ENCODE measurements around the gene BLZF1. TPM values are rescaled to one million over a fixed set of nuclear protein-coding genes. Genes with fewer than 3 reads are reported as not detected.

BLZF1 gene
- total and polyA plus RNA-seq, 7 experiments from 2014 or later, result 9.9 to 26.8 (median 16.9) TPM

- Mint-ChIP-seq H3K36me3 (no peaks in the 10 kb centered on the region), H3K4me1 (no peaks in the 10 kb centered on the region), H3K27ac (no peak overlapping the region), H3K9me3 (peaks cover 0 to 2% (median 0%) of the 10 kb centered on the region in 11 donors), H3K27me3 (peaks cover 38 to 59% (median 49%) of the 10 kb centered on the region in 5 donors), H3K4me3 (no peak overlapping the region)
- ChIA-PET CTCF (no interaction called here), POLR2A (no interaction called here)
- DNase-seq, result no peak
- H3K27ac ChIP-seq (ENCODE audit: low read depth, low read length), result no peak overlapping the region
- intact Hi-C loops (cut with micrococcal nuclease), result no loop called here
- no peak for ATAC-seq
- peaks cover 3 to 4% of the 10 kb centered on the region in 2 donors for H3K27me3 ChIP-seq (ENCODE audit: control insufficient read depth in 2 of 2, insufficient read depth in 2 of 2, low read length in 2 of 2)
- no peaks in the 10 kb centered on the region for H3K4me1 ChIP-seq (ENCODE audit: control insufficient read depth in 2 of 2, insufficient read depth in 2 of 2, low read length in 2 of 2)
- H3K4me3 ChIP-seq (ENCODE audit: low read length), result no peak overlapping the region
- H3K36me3 ChIP-seq (ENCODE audit: control insufficient read depth in 2 of 3, insufficient read depth in 3 of 3, low read length in 3 of 3), result no peaks in the 10 kb centered on the region
- H3K9me3 ChIP-seq (ENCODE audit: control insufficient read depth in 2 of 3, low read length in 3 of 3), result no peaks in the 10 kb centered on the region
Measured at GRCh38 chr1:169421309-169421708, 53.3 kb downstream of the BLZF1 start.

DNA sequence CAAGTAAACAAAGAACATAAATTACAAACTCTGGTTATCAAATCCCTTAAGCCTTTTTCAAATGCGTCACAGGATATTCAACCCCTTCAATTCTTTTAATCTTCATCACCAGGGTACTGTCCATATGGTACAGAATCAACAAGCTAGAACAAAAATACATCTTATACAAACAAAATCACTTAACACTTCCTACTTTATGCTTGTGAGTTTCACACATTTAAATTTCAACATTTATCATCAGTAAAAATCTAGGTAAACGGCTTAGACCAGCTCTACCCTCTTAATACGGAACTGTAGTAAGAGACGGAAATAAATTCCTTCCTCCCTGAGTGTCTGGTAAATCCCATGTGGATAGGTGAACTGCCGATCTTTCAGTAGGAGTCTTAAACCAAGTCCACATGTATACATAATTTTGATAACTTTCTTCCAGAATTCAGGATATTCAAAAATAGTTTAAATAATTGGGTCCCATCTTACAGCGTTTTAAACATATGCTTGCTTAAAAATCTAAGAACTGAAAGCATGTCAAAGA, 58.2 kb downstream of the BLZF1 start:
- Mint-ChIP-seq H3K27me3 (peaks cover 67 to 88% (median 79%) of the 10 kb centered on the region in 5 donors), H3K4me1 (peaks cover 5 to 8% (median 7%) of the 10 kb centered on the region in 7 donors), H3K27ac (no peak overlapping the region), H3K36me3 (no peaks in the 10 kb centered on the region), H3K9me3 (peaks cover 0 to 7% (median 2%) of the 10 kb centered on the region in 11 donors), H3K4me3 (no peak overlapping the region)
- Histone ChIP-seq H3K9me3 (ENCODE audit: control insufficient read depth in 2 of 3, low read length in 3 of 3) (no peaks in the 10 kb centered on the region), H3K27me3 (ENCODE audit: control insufficient read depth in 2 of 2, insufficient read depth in 2 of 2, low read length in 2 of 2) (peaks cover 4 to 20% of the 10 kb centered on the region in 2 donors), H3K4me1 (ENCODE audit: control insufficient read depth in 2 of 2, insufficient read depth in 2 of 2, low read length in 2 of 2) (peaks cover 0 to 3% of the 10 kb centered on the region in 2 donors), H3K27ac (ENCODE audit: low read depth, low read length) (no peak overlapping the region), H3K36me3 (ENCODE audit: control insufficient read depth in 2 of 3, insufficient read depth in 3 of 3, low read length in 3 of 3) (no peaks in the 10 kb centered on the region), H3K4me3 (ENCODE audit: low read length) (no peak overlapping the region)
- intact Hi-C loops (cut with micrococcal nuclease), result loop anchor here in 1 of 2 donors (2.0 kb wide), 1 partner anchor 57 kb away; the partner anchor contains the start of gene BLZF1
- ChIA-PET CTCF (no interaction called here), POLR2A (no interaction called here)
- DNase-seq, result no peak
- no peak for ATAC-seq

DNA sequence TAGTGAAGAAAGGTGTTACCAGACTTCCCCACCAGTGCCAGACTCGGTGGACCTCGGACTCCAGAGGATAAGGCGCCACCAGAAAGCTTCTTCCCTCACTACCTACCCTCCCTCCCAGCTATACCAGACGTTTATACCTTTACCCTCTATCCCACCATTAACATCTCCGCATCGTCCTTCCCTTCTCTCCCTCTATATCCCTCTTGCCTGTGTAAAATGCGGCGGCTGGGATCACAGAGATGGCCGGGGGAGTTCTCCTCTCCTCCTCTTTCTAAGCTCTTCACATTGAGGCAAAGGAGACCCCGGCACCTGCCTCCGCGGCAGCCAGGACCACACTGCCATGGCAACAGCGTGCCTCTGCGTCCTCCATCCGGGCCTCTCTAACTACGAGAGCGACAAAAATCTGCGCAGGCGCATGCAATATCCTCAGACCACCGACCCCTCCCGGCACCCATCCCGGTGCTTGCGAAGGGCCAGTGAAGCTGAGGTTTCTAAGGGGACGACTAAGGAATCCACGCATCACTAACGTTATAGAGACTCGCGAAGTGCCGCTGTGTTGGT, 59.2 kb downstream of the BLZF1 start, which contains the start of gene CCDC181:
TSS of gene CCDC181 (minus strand) at position 394 of the 561 bp plus-strand sequence. CDS start 2,547 bp downstream, outside the sequence.
- DNase-seq, result peak in 8 of 9 donors; percentile 9 to 65 (median 40)
- no peaks in the 10 kb centered on the region for H3K9me3 ChIP-seq (ENCODE audit: control insufficient read depth in 2 of 3, low read length in 3 of 3)
- peaks cover 5 to 8% (median 7%) of the 10 kb centered on the region in 7 donors for H3K4me1 Mint-ChIP-seq
- ChIA-PET POLR2A (no interaction called here), CTCF (no interaction called here)
- no peak within 1 kb of the TSS for H3K27ac ChIP-seq (ENCODE audit: low read depth, low read length)
- peak within 1 kb of the TSS in 5 of 9 donors; percentile 4 to 76 (median 68) for H3K27ac Mint-ChIP-seq
- intact Hi-C loops (cut with micrococcal nuclease), result loop anchor here (1.0 to 2.0 kb wide), 2 partner anchors 58 kb away; partner anchors contain the start of genes BLZF1 (in 1 of the 2) and SLC19A2 (in 1 of the 2)
- peaks cover 0 to 3% of the 10 kb centered on the region in 2 donors for H3K4me1 ChIP-seq (ENCODE audit: control insufficient read depth in 2 of 2, insufficient read depth in 2 of 2, low read length in 2 of 2)
- peaks cover 8 to 20% of the 10 kb centered on the region in 2 donors for H3K27me3 ChIP-seq (ENCODE audit: control insufficient read depth in 2 of 2, insufficient read depth in 2 of 2, low read length in 2 of 2)
- H3K36me3 ChIP-seq (ENCODE audit: control insufficient read depth in 2 of 3, insufficient read depth in 3 of 3, low read length in 3 of 3), result no peaks in the 10 kb centered on the region
- peak; percentile 76 for ATAC-seq
- peak within 1 kb of the TSS; percentile 84 to 96 (median 92) for H3K4me3 Mint-ChIP-seq
- H3K27me3 Mint-ChIP-seq, result peaks cover 67 to 88% (median 79%) of the 10 kb centered on the region in 5 donors
- peaks cover 0 to 13% (median 3%) of the 10 kb centered on the region in 11 donors for H3K9me3 Mint-ChIP-seq
- H3K36me3 Mint-ChIP-seq, result no peaks in the 10 kb centered on the region
- peak within 1 kb of the TSS; percentile 51 for H3K4me3 ChIP-seq (ENCODE audit: low read length)

Other genes starting within 250 kb of the BLZF1 start
- gene NME7, start 398 bp upstream of the BLZF1 start, total RNA-seq, result 10 to 100 TPM in 4 of 5 experiments, 1 to 10 TPM in 1; 8.6 to 14.5 (median 12.7) TPM
- gene NME7, start 398 bp upstream of the BLZF1 start, polyA plus RNA-seq, result 10 to 100 TPM; 15.6 to 18.6 TPM
- not detected for gene CCDC181, start 59.3 kb downstream of the BLZF1 start, total RNA-seq
- not detected for gene CCDC181, start 59.3 kb downstream of the BLZF1 start, polyA plus RNA-seq
- 1 to 10 TPM; 3.7 to 5.9 (median 4.8) TPM for gene SLC19A2, start 117.7 kb downstream of the BLZF1 start, total RNA-seq
- under 1 TPM; 0.53 to 0.66 TPM for gene SLC19A2, start 117.7 kb downstream of the BLZF1 start, polyA plus RNA-seq
- gene F5, start 218.3 kb downstream of the BLZF1 start, total RNA-seq, result 10 to 100 TPM in 2 of 5 experiments, 1 to 10 TPM in 3; 3.7 to 14.6 (median 5.7) TPM
- gene F5, start 218.3 kb downstream of the BLZF1 start, polyA plus RNA-seq, result 1 to 10 TPM; 1.2 to 2.8 TPM